H1 (cell line): ENCODE results near the gene ZNF488. TPM values are rescaled to one million over a fixed set of nuclear protein-coding genes. Genes with fewer than 3 reads are reported as not detected.

Source experiments
- ATF2 ChIP-seq: IDR thresholded peaks from 2 replicates; pipeline ENCODE4 v1.6.1; 2012; ENCODE audit warnings: low read length, inconsistent platforms
- CTCF ChIP-seq, 3 experiments: IDR thresholded peaks; 1 replicate in 2 of 3; 2 replicates in 1 of 3; pipeline versions ENCODE4 v1.5.1 to v1.6.1; 2011; ENCODE audit warnings: low read length in 3 of 3, mild to moderate bottlenecking in 3 of 3, inconsistent platforms in 2 of 3, low read depth in 1 of 3, moderate library complexity in 1 of 3; ENCODE audit not compliant: insufficient read depth in 1 of 3; ENCODE audit errors: control extremely low read depth in 1 of 3
- SIX5 ChIP-seq: IDR thresholded peaks from 2 replicates; pipeline ENCODE4 v1.6.1; 2011; ENCODE audit warnings: mild to moderate bottlenecking, low read depth, low read length
- polyA plus RNA-seq, 7 experiments: library from polyadenylated mRNA; depleted of rRNA in 3 of 7; stranded (reverse) in 5 of 7; unstranded in 2 of 7; fragments of >200 nt in 5 of 7; fragments of 200-250 nt in 2 of 7; gene quantifications; 1 replicate in 5 of 7; 2 replicates in 1 of 7; 4 replicates in 1 of 7; pipeline versions ENCODE4 v1.2.1 to v1.2.3, GENCODE V29; 2011 to 2013; ENCODE audit warnings: missing spikeins in 2 of 7, mixed read lengths in 2 of 7
- total RNA-seq: library from RNA; stranded (reverse); fragmentation: NEBNext Ultra II Directional; extraction: Animal tissue kit (Norgen Biotek cat#: 25700); gene quantifications from 2 replicates; pipeline ENCODE4 v1.2.1, GENCODE V29; 2021
- TF ChIP-seq, protein P1 (sequence below): IDR thresholded peaks from 2 replicates; pipeline ENCODE4 v1.6.1; 2012; ENCODE audit warnings: inconsistent platforms

The ZNF488 gene
- total and polyA plus RNA-seq, 2 of the 8 experiments (the other 6 are each of a cell fraction or from before 2014, with no cell fraction given), result 7.9 to 11.4 TPM

- no peak for TF ChIP-seq ATF2
- no peak for TF ChIP-seq SIX5
- no peak for TF ChIP-seq CTCF (IDR thresholded peaks at IDR 0.05; ENCODE audit: control extremely low read depth in 1 of 3, insufficient read depth in 1 of 3, low read depth in 1 of 3, low read length in 3 of 3)
- TF ChIP-seq, protein P1, sequence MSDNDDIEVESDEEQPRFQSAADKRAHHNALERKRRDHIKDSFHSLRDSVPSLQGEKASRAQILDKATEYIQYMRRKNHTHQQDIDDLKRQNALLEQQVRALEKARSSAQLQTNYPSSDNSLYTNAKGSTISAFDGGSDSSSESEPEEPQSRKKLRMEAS, result no peak
Observed at GRCh38 chr10:47364911-47365310, 19.2 kb downstream of the ZNF488 start (continued).
